GM12872 (cell line): Measurements from ENCODE around the gene MTMR4.

ENCODE experiments used
- CTCF ChIP-seq: IDR thresholded peaks from 3 replicates; pipeline ENCODE4 v1.5.1; 2011; ENCODE audit warnings: low read depth, mild to moderate bottlenecking, low read length, moderate library complexity; ENCODE audit not compliant: insufficient read depth

The MTMR4 gene

GRCh38 chr17:58537266-58537665 lies 22.8 kb upstream of the MTMR4 start:
- no peak for TF ChIP-seq CTCF

DNA sequence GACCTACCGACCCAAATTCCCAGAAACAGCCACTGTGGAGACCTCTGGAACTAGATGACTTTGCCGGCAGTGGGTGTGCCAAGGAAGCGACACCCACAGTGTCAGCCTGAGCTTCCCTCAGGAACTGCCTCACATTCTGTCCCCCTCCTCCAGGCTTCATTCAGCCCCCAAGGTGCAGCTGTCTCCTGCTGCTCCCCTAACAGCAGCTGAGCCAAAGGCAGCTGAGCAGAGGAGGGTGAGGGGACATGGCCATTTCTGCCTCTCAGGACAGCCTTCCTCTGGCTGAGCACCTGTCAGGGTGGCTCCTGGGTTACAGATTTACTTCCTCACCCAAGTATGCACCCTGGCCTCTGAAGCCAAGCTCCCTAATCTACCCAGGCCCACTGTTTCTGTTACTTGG lies 22.1 kb upstream of the MTMR4 start:
- TF ChIP-seq CTCF, result no peak

- no peak for TF ChIP-seq CTCF
These were observed 21.0 kb upstream of the MTMR4 start for GRCh38 chr17:58535431-58535830.

DNA sequence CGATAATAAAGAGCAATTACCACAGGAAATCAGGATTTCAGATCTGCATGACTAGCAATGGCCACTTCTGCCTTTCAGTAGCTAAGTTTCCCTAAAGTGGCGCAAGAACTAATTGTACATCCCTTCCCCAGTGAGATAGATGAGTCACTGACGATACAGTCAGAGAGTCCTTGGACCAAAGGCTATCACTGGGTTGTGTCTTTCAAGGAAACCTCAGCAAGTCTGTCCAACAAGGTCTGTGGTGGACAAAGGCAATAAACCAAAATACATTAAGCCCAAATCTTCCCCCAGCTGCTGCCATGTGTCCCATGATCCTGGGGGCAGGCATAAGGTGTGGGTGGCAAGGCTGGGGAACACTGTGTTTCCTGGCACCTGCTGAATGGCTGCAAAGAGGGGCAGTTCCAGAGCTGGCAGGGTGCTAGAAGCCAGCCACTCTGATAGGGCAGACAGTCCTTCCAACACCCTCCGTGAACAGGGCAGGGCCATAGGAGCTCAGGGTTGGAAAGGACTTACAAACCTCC lies 20.5 kb upstream of the MTMR4 start:
- no peak for TF ChIP-seq CTCF

DNA sequence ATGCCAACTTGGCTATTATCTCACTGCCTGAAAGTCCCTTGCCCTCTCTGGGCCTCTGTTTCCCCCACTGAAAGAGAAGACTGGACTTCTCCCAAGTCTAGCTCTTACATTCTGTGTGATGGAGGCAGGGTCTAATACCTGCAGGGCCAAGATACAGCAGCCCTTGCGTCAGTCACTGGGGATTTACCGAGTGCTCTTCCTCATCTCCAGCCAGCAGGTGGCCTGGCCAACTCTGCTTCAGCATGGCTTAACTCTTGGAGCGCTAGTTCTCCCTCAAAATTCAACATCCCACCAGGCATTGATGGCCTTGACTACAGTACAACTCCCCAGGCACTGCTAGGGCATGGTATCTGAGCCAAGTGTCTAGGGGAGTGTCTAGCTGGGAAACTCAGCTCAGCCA lies 19.9 kb upstream of the MTMR4 start:
- no peak for TF ChIP-seq CTCF

- TF ChIP-seq CTCF, result no peak
These were observed 19.3 kb upstream of the MTMR4 start for GRCh38 chr17:58533616-58534188.

DNA sequence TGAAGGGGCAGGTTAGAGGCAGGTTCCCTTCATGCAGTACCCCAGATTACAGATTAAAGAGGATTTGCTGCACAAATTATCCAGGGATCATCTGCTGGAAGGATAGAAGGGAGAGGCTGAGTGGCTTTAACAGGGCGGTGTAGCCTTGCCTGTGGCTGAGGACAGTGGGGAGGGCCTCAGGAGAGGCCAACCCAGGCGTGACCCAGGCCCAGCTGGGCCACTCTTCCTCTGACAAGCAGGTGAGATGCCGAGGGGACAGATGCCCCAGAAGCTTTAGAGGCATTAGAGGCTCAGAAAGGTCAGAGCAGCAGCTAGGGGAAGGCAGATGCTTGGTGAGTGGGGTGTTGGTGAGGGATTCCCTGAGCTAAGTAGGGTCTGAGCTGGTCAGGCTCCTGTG lies 18.1 kb upstream of the MTMR4 start:
- no peak for TF ChIP-seq CTCF
